Activated CD8-positive, alpha-beta T cell treated with anti-CD3 and anti-CD28 coated beads for 36 hours (primary cell): ENCODE data around the gene UCP2. TPM values are rescaled to one million over a fixed set of nuclear protein-coding genes. Genes with fewer than 3 reads are reported as not detected.

Experiments used
- ATAC-seq: fragments of 200-7000 bp; cut with Tn5 transposase; one replicate; pipeline ENCODE4 v1.10.0; 2021; ENCODE audit warnings: mild to moderate bottlenecking, moderate library complexity
- CTCF ChIA-PET: fragments of 350-600 bp; sonication (Branson Sonifier 250); formaldehyde crosslinking; loops from one replicate; lab custom pipeline; 2021; ENCODE audit warnings: antibody characterized with exemption; lab: Charles Lee
- POLR2A ChIA-PET: fragments of 350-600 bp; sonication (Branson Sonifier 250); formaldehyde crosslinking; loops from one replicate; lab custom pipeline; 2021; ENCODE audit warnings: antibody characterized with exemption; lab: Charles Lee
- DNase-seq: peaks from one replicate; pipeline ENCODE4 v3.0.0-alpha.2; 2020
- H3K27ac Mint-ChIP-seq: one replicate; pipeline ENCODE4 v1.8.0; 2021; ENCODE audit warnings: mild to moderate bottlenecking, mixed read lengths
- H3K27me3 Mint-ChIP-seq: one replicate; pipeline ENCODE4 v1.8.0; 2021; ENCODE audit warnings: mixed read lengths
- H3K36me3 Mint-ChIP-seq: one replicate; pipeline ENCODE4 v1.8.0; 2021; ENCODE audit warnings: low read depth, mixed read lengths
- H3K4me1 Mint-ChIP-seq: one replicate; pipeline ENCODE4 v1.8.0; 2021; ENCODE audit warnings: low read depth, mixed read lengths
- H3K4me3 Mint-ChIP-seq: one replicate; pipeline ENCODE4 v1.8.0; 2021; ENCODE audit warnings: mild to moderate bottlenecking, moderate library complexity, mixed read lengths
- H3K9me3 Mint-ChIP-seq: one replicate; pipeline ENCODE4 v1.8.0; 2021; ENCODE audit warnings: mixed read lengths
- intact Hi-C: fragments of 100-400 bp; cut with micrococcal nuclease; formaldehyde crosslinking; loops from one replicate; pipeline ENCODE4 v1.10.0; 2022
- total RNA-seq, 2 experiments: library from RNA; stranded (reverse); gene quantifications; one replicate each; pipeline ENCODE4 v1.2.3, GENCODE V29; 2021
- TF ChIP-seq, protein P1 (sequence below): fragments of 200-600 bp; IDR thresholded peaks from one replicate; pipeline ENCODE4 v1.8.0; 2022; ENCODE audit warnings: antibody characterized with exemption, mild to moderate bottlenecking

Gene UCP2, protein sequence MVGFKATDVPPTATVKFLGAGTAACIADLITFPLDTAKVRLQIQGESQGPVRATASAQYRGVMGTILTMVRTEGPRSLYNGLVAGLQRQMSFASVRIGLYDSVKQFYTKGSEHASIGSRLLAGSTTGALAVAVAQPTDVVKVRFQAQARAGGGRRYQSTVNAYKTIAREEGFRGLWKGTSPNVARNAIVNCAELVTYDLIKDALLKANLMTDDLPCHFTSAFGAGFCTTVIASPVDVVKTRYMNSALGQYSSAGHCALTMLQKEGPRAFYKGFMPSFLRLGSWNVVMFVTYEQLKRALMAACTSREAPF
- total RNA-seq, result 100 to 1,000 TPM; 244 to 252 TPM

DNA sequence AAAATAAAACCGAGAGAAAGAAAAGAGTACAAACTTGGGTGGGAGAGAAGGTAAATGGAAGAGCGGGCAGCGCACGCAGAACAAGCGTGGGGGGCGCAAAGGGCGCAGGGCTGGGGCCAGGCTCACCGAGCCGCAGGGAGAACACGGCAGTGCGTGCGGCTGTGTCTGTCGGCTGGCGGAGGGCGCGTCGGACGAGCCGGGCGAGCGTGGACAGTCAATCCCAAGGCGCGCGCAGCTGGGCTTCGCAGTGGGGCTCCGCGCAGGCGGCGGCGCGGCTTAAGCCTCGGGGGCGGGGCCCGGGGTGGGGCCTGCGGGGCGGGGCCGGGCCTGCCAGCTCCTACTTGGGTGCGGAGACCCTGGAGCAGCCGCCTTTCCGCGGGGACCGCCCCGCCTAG is at the start of gene UCP2:
Gene UCP2 (minus strand): TSS at position 249 of the 395 bp plus-strand sequence. CDS start 4,465 bp downstream, outside the sequence.
- no peaks in the 10 kb centered on the region for H3K9me3 Mint-ChIP-seq
- H3K4me3 Mint-ChIP-seq, result peak within 1 kb of the TSS; percentile 86
- H3K36me3 Mint-ChIP-seq, result peaks cover 45% of the 10 kb centered on the region
- ChIA-PET CTCF (interaction anchor here (0.8 to 4.7 kb wide), 2 partner anchors 18 to 26 kb away, joined by 4 to 17 read pairs; partner anchors contain the start of gene UCP3), POLR2A (interaction anchor here (0.9 to 16.4 kb wide), 8 partner anchors 12 to 55 kb away, joined by 3 to 269 read pairs (median 44); partner anchors contain the start of gene UCP3)
- ATAC-seq (peak; percentile 67), DNase-seq (peak; percentile 89)
- intact Hi-C loops, result loop anchor here (5.0 to 10.0 kb wide), 2 partner anchors 35 to 192 kb away; partner anchors contain the start of genes C2CD3 and PPME1
- H3K27me3 Mint-ChIP-seq, result no peaks in the 10 kb centered on the region
- H3K4me1 Mint-ChIP-seq, result peaks cover 46% of the 10 kb centered on the region
- H3K27ac Mint-ChIP-seq, result peak within 1 kb of the TSS; percentile 98
- TF ChIP-seq, protein P1, sequence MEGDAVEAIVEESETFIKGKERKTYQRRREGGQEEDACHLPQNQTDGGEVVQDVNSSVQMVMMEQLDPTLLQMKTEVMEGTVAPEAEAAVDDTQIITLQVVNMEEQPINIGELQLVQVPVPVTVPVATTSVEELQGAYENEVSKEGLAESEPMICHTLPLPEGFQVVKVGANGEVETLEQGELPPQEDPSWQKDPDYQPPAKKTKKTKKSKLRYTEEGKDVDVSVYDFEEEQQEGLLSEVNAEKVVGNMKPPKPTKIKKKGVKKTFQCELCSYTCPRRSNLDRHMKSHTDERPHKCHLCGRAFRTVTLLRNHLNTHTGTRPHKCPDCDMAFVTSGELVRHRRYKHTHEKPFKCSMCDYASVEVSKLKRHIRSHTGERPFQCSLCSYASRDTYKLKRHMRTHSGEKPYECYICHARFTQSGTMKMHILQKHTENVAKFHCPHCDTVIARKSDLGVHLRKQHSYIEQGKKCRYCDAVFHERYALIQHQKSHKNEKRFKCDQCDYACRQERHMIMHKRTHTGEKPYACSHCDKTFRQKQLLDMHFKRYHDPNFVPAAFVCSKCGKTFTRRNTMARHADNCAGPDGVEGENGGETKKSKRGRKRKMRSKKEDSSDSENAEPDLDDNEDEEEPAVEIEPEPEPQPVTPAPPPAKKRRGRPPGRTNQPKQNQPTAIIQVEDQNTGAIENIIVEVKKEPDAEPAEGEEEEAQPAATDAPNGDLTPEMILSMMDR, result no peak

DNA sequence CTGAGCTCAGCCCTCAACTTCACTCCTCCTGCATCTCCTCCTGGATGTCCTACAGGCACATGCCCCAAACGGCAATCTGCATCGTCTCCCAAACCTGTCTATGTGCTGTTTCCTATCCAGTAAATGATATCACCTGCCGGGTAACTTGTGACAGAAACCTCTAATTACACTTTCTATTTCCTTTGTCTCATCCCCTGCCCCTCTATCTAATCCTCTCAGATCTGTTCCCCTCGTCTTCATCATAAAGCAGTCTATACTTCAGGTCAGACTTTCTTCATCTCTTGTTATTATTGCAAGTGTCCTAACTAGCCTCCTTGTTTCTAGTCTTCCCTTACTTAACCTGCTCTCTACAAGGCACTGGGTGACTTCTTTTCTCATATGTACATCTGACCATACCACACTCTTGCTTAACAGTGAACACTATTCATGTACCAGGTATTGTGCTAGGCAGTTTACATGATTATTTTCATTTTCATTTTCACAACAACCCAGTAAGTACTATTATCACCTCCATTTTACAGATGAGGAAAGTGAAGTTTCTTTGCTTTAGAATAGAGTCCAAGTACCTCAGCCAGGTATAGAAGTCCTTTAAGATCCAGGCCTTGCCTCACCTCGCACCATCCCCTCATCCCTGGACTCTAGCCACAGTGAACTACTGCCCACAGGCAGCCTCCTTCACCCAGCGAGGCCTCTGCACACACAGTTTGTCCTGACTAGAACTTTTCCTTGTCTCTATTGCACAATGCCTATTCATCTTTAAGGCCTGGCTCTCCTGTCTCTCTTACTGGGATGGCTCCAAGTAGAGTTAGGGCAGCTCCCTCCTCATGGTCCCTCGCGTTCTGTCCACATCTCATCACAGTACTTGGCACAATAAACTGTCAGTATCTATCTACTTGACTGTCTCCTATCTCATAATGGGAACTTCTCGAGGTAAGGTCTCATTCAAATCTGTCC is 48.4 kb upstream of the UCP2 start:
- TF ChIP-seq, protein P1, result no peak
- no peaks in the 10 kb centered on the region for H3K27me3 Mint-ChIP-seq
- ChIA-PET CTCF (interaction anchor here (1.2 to 2.0 kb wide), 3 partner anchors 16 to 67 kb away, joined by 3 to 8 read pairs (median 3); no protein-coding TSS in a partner anchor), POLR2A (interaction anchor here (0.6 to 7.2 kb wide), 7 partner anchors 12 to 59 kb away, joined by 3 to 43 read pairs (median 3); partner anchors contain the start of gene UCP2)
- peaks cover 33% of the 10 kb centered on the region for H3K4me1 Mint-ChIP-seq
- ATAC-seq, result peak; percentile 67
- intact Hi-C loops, result no loop called here
- peak overlapping the region; percentile 86 for H3K27ac Mint-ChIP-seq
- no peaks in the 10 kb centered on the region for H3K9me3 Mint-ChIP-seq
- DNase-seq, result no peak
- peak overlapping the region; percentile 51 for H3K4me3 Mint-ChIP-seq
- peaks cover 20% of the 10 kb centered on the region for H3K36me3 Mint-ChIP-seq

- DNase-seq (no peak), ATAC-seq (no peak)
- Mint-ChIP-seq H3K36me3 (peaks cover 23% of the 10 kb centered on the region), H3K27me3 (no peaks in the 10 kb centered on the region), H3K27ac (peak overlapping the region; percentile 65), H3K4me3 (no peak overlapping the region), H3K9me3 (no peaks in the 10 kb centered on the region), H3K4me1 (peaks cover 37% of the 10 kb centered on the region)
- CTCF ChIA-PET, result interaction anchor here (1.2 to 1.4 kb wide), 2 partner anchors 12 to 46 kb away, joined by 3 read pairs; no protein-coding TSS in a partner anchor
- intact Hi-C loops, result no loop called here
- TF ChIP-seq, protein P1, result no peak
- POLR2A ChIA-PET, result interaction anchor here (1.0 kb wide), 1 partner anchor 53 kb away, joined by 3 read pairs; no protein-coding TSS in a partner anchor
Measured at GRCh38 chr11:74025467-74026166, 43.0 kb upstream of the UCP2 start.

GRCh38 chr11:74024261-74025029 is 41.8 kb upstream of the UCP2 start:
- peaks cover 29% of the 10 kb centered on the region for H3K4me1 Mint-ChIP-seq
- intact Hi-C loops, result no loop called here
- H3K27me3 Mint-ChIP-seq, result no peaks in the 10 kb centered on the region
- peak; percentile 83 for DNase-seq
- H3K36me3 Mint-ChIP-seq, result peaks cover 23% of the 10 kb centered on the region
- TF ChIP-seq, protein P1, result no peak
- no peaks in the 10 kb centered on the region for H3K9me3 Mint-ChIP-seq
- POLR2A ChIA-PET, result interaction anchor here (17.6 kb wide), 1 partner anchor 47 kb away, joined by 269 read pairs; the partner anchor contains the start of gene UCP2
- peak; percentile 13 for ATAC-seq
- CTCF ChIA-PET, result no interaction called here
- H3K4me3 Mint-ChIP-seq, result no peak overlapping the region
- peak overlapping the region; percentile 33 for H3K27ac Mint-ChIP-seq
